PC-3 (cell line): ENCODE data around the gene ENPP1.

Experiments used
- CTCF ChIP-seq: fragments of 300-600 bp; sonication (generic); conservative IDR thresholded peaks from 2 replicates; pipeline ENCODE4 v1.5.1; 2017; ENCODE audit warnings: antibody characterized with exemption, low read depth, mild to moderate bottlenecking, low read length
- EZH2 ChIP-seq: fragments of 300-600 bp; sonication (generic); IDR thresholded peaks from one replicate; pipeline ENCODE4 v1.6.1; 2017; ENCODE audit warnings: antibody characterized with exemption, mild to moderate bottlenecking, low read length; ENCODE audit not compliant: unreplicated experiment
- EZH2phosphoT487 ChIP-seq: fragments of 300-600 bp; sonication (generic); IDR thresholded peaks from 2 replicates; pipeline ENCODE4 v1.6.1; 2018; ENCODE audit warnings: mild to moderate bottlenecking, antibody characterized with exemption, low read length, borderline replicate concordance

DNA sequence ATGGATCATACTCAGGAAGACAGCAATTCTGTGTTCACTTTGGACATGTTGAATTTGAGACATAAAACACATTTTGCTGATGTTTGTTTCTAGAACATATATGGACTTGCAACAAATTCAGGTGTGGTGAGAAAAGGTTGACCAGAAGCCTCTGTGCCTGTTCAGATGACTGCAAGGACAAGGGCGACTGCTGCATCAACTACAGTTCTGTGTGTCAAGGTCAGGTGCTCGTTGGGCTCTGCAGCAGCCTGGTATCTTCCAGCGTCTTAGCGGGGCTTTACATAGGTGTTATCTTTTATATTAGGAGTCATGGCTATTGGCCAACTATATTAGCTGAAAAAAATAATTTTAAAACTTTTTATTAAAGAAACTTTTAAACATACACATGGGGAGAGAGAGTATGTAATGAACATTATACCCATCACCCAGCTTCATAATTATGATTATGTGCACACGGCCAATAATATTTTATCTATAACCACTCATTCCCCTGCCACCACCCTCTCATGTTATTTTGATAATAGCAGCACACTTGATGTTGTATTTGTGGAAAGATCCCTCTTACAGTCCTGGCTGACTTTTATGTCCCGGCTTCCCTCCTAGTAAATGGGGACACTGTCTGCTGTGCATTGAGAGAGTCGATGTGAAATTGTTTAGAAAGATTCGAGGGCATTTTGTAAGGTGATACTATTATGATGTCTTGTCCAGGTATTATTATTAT lies 43.4 kb downstream of the ENPP1 start:
- TF ChIP-seq CTCF = no peak
- no peak for TF ChIP-seq EZH2
- no peak for TF ChIP-seq EZH2phosphoT487
